Measurements from ENCODE around the gene SH3TC2. TPM values are rescaled to one million over a fixed set of nuclear protein-coding genes. Genes with fewer than 3 reads are reported as not detected.
"Not testable (repeated sequence)": the region's sequence is repeated elsewhere in the genome, so short reads cannot be mapped to it uniquely, and the experiment has no call there.

SH3TC2 gene
- total and polyA plus RNA-seq, 2 of the 4 experiments (the other 2 are of a cell fraction): 3.4 to 7.9 TPM

DNA sequence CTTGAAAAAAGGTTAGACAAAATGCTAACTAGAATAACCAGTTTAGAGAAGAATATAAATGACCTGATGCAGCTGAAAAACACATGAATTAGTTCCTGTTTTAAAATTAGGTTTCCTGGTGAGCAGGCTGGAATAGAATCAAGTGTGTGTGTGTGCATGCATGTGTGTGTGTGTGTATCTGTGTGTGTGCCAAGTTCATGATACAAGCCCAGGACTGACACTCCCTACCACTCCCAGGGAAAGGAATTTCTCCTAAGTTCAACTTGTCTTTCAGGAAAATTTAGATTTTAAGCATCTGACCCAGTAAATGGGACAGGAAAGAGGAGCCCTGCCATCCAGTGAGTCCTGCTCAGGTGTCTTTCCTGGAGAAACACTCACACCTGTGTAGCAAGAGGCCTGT, 11.2 kb upstream of the SH3TC2 start:
- H4K20me1 ChIP-seq (ENCODE audit: insufficient read depth, low read length); H3K9ac ChIP-seq (ENCODE audit: low read depth, low read length); in situ Hi-C loops (cut with MboI; ENCODE audit: low sequenced_read_pairs); H3K4ac ChIP-seq (ENCODE audit: low read depth, low read length); BruUV-seq (replicated peaks); H3K9me3 ChIP-seq (ENCODE audit: control insufficient read depth, insufficient read depth, low read length); H2BK5ac ChIP-seq (ENCODE audit: low read depth, low read length, poor library complexity, severe bottlenecking); H2AFZ ChIP-seq (replicated peaks; ENCODE audit: low read length, poor library complexity); H2BK15ac ChIP-seq (ENCODE audit: low read depth, low read length); H3K9me1 ChIP-seq (ENCODE audit: insufficient read depth, low read length); H3K79me1 ChIP-seq (ENCODE audit: low read depth in 1 of 2, low read length in 2 of 2); H4K5ac ChIP-seq (ENCODE audit: low read depth, low read length); H2BK20ac ChIP-seq (ENCODE audit: low read depth, low read length); H3K27me3 ChIP-seq (ENCODE audit: control insufficient read depth, insufficient read depth, low read length); H3K4me1 ChIP-seq (ENCODE audit: control insufficient read depth, insufficient read depth, low read length); CTCF ChIA-PET; H2AK9ac ChIP-seq (replicated peaks; ENCODE audit: low read depth, low read length, poor library complexity); H3K4me2 ChIP-seq (ENCODE audit: low read depth, low read length); H4K91ac ChIP-seq (ENCODE audit: insufficient read depth, low read depth, low read length); H4K8ac ChIP-seq (ENCODE audit: low read depth in 2 of 2, low read length in 2 of 2); H3K27ac ChIP-seq (ENCODE audit: insufficient read depth, low read length); intact Hi-C loops (cut with micrococcal nuclease); H3K18ac ChIP-seq (ENCODE audit: low read depth, low read length); POLR2A ChIA-PET (ENCODE audit: unreplicated experiment); H3K4me3 ChIP-seq (ENCODE audit: insufficient read depth, low read depth, low read length); DNase-seq; dilution Hi-C loops (cut with HindIII; ENCODE audit: low sequenced_read_pairs, unreplicated experiment); H2AK5ac ChIP-seq (ENCODE audit: low read depth, low read length); H2BK120ac ChIP-seq (ENCODE audit: low read depth, low read length); H3K23ac ChIP-seq (ENCODE audit: low read depth, low read length); ATAC-seq (ENCODE audit: low read depth); H3K56ac ChIP-seq (ENCODE audit: extremely low read depth, insufficient read depth, low read length); H3K36me3 ChIP-seq (ENCODE audit: control insufficient read depth, insufficient read depth, low read length); H3K14ac ChIP-seq (replicated peaks; ENCODE audit: low read depth, low read length): not testable (repeated sequence)

All from IMR-90 (cell line).